HG02970 (cell line): ENCODE measurements around the gene DCUN1D4.

Experiments used
- ATAC-seq: cut with Tn5 transposase; IDR thresholded peaks from one replicate; pipeline ENCODE4 v1.9.1; 2021; ENCODE audit warnings: mild to moderate bottlenecking, moderate library complexity, moderate number of reproducible peaks; ENCODE audit not compliant: unreplicated experiment, low FRiP score

The DCUN1D4 gene

GRCh38 chr4:51958199-51958968, 115.4 kb downstream of the DCUN1D4 start:
- ATAC-seq: no peak

- no peak for ATAC-seq
Observed at GRCh38 chr4:51960486-51960885, 117.5 kb downstream of the DCUN1D4 start.

GRCh38 chr4:51963841-51964517, 121.0 kb downstream of the DCUN1D4 start:
- ATAC-seq: no peak

- ATAC-seq: no peak
Observed at GRCh38 chr4:51965862-51966261, 122.9 kb downstream of the DCUN1D4 start.
